SU-DHL-6 (cell line): ENCODE data around the gene TNP2.

Experiments
- EZH2phosphoT487 ChIP-seq: fragments of 200-600 bp; sonication (generic), shearing (Covaris generic); conservative IDR thresholded peaks from 2 replicates; pipeline ENCODE4 v1.6.1; 2018; ENCODE audit warnings: mild to moderate bottlenecking, antibody characterized with exemption, low read length, moderate library complexity, mixed read lengths
- TF ChIP-seq, protein P1 (sequence below): fragments of 200-600 bp; sonication (generic); IDR thresholded peaks from one replicate; pipeline ENCODE4 v1.5.1; 2017; ENCODE audit warnings: antibody characterized with exemption, mild to moderate bottlenecking, low read length, moderate library complexity; ENCODE audit not compliant: insufficient read depth, poor library complexity, severe bottlenecking

GRCh38 chr16:11242658-11243057 is 26.5 kb downstream of the TNP2 start:
- TF ChIP-seq, protein P1, sequence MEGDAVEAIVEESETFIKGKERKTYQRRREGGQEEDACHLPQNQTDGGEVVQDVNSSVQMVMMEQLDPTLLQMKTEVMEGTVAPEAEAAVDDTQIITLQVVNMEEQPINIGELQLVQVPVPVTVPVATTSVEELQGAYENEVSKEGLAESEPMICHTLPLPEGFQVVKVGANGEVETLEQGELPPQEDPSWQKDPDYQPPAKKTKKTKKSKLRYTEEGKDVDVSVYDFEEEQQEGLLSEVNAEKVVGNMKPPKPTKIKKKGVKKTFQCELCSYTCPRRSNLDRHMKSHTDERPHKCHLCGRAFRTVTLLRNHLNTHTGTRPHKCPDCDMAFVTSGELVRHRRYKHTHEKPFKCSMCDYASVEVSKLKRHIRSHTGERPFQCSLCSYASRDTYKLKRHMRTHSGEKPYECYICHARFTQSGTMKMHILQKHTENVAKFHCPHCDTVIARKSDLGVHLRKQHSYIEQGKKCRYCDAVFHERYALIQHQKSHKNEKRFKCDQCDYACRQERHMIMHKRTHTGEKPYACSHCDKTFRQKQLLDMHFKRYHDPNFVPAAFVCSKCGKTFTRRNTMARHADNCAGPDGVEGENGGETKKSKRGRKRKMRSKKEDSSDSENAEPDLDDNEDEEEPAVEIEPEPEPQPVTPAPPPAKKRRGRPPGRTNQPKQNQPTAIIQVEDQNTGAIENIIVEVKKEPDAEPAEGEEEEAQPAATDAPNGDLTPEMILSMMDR, result no peak
- TF ChIP-seq EZH2phosphoT487, result no peak
